Activated naive CD4-positive, alpha-beta T cell treated with anti-CD3 and anti-CD28 coated beads, Interleukin-2, amount 50 U/mL, for 72 hours (primary cell): ENCODE measurements around the gene TRDMT1. TPM values are rescaled to one million over a fixed set of nuclear protein-coding genes. Genes with fewer than 3 reads are reported as not detected.
A peak's percentile ranks its signal among the peaks of the same experiment; 100 is the strongest.

Experiments
- ATAC-seq, 2 donors: fragments of 150-1000 bp; cut with Tn5 transposase; 2 replicates each; pipeline ENCODE4 v1.10.0; 2021; ENCODE audit warnings: mild to moderate bottlenecking in 2 of 2, moderate library complexity in 2 of 2
- DNase-seq, 2 donors: peaks; one replicate each; pipeline ENCODE4 v3.0.0; 2021 to 2022; ENCODE audit warnings: low spot score in 2 of 2
- H3K27ac Mint-ChIP-seq, 2 donors: one replicate each; pipeline ENCODE4 v1.8.0; 2022; ENCODE audit warnings: mild to moderate bottlenecking in 2 of 2, mixed read lengths in 2 of 2
- H3K36me3 Mint-ChIP-seq, 2 donors: one replicate each; pipeline ENCODE4 v1.8.0; 2022; ENCODE audit warnings: mixed read lengths in 2 of 2
- H3K9me3 Mint-ChIP-seq, 2 donors: one replicate each; pipeline ENCODE4 v1.8.0; 2022; ENCODE audit warnings: mixed read lengths in 2 of 2
- total RNA-seq, 2 donors: library from RNA; stranded (reverse); gene quantifications; one replicate each; pipeline ENCODE4 v1.2.3, GENCODE V29; 2022

TRDMT1 gene, protein sequence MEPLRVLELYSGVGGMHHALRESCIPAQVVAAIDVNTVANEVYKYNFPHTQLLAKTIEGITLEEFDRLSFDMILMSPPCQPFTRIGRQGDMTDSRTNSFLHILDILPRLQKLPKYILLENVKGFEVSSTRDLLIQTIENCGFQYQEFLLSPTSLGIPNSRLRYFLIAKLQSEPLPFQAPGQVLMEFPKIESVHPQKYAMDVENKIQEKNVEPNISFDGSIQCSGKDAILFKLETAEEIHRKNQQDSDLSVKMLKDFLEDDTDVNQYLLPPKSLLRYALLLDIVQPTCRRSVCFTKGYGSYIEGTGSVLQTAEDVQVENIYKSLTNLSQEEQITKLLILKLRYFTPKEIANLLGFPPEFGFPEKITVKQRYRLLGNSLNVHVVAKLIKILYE
- total RNA-seq, result 1 to 10 TPM; 7.1 to 9.4 TPM

DNA sequence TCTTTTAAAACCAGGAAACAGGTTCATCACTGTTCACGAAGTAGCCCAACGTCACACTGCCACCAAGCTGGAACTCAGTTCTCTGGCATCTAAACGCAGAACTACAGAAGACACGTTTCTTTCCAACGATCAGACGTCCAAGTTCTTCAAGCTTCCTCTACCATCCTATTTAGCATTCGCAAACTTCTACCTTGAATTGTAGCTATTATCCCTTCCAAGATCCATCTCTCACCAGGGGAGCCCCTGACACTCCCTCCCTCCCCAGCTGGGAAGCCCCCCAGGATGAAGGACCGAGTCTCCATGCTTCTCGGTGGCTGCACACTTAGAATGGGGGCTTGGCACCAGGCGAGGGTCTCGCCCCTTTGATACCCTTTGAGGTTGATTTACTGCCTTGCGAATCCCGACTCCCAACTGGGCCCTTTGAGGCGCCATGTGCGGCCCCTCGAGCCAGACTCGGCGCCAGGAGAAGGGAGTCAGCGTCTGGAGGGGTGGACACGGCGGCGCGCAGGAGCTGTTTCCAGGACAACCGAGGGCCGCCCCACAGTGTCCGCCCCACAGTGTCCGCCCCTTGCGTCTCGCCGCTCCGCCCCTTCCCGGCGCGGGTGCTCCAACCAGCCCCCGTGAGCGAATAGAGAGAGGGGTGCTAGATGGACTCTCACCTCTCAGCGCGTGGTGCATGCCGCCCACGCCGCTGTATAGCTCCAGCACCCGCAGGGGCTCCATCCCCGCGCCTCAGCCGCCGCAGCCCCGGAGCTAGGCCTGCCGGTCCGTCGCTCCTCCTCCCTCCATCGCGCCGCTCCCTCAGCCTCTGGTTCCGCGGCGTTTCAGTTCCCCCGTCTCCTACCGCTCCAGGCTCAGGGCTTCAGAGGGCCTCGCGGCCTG lies at the start of gene TRDMT1:
Gene TRDMT1 (minus strand): TSS at position 761 of the 882 bp plus-strand sequence. CDS start 38 bp downstream, at position 723.
- peak; percentile 82 to 84 for DNase-seq
- Mint-ChIP-seq H3K27ac (peak within 1 kb of the TSS; percentile 99), H3K36me3 (peaks cover 0 to 4% of the 10 kb centered on the region in 2 donors), H3K9me3 (no peaks in the 10 kb centered on the region)
- ATAC-seq, result peak; percentile 93 to 94

DNA sequence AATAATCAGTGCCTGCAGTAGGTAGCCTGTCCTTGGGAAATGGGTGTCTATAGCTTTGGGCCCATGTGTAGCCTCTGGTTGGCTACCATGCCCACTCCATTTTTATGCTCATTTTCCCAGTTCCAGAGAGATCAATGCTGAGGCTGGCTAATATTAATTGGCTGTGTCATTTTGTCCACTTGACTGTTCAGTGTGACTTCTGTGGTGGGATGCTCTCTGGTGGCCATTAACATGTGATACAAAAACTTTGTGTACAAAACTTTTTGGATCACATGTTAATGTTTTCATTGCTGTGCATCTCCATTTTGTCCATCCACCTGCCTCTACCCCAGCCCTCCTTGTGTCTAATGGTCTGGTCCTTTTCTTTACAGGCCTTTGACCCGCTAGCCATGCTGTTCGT lies 49.3 kb upstream of the TRDMT1 start:
- no peak for DNase-seq
- ATAC-seq, result no peak
- no peak overlapping the region for H3K27ac Mint-ChIP-seq
- H3K36me3 Mint-ChIP-seq, result peaks cover 6 to 23% of the 10 kb centered on the region in 2 donors
- H3K9me3 Mint-ChIP-seq, result peaks cover 4 to 6% of the 10 kb centered on the region in 2 donors

DNA sequence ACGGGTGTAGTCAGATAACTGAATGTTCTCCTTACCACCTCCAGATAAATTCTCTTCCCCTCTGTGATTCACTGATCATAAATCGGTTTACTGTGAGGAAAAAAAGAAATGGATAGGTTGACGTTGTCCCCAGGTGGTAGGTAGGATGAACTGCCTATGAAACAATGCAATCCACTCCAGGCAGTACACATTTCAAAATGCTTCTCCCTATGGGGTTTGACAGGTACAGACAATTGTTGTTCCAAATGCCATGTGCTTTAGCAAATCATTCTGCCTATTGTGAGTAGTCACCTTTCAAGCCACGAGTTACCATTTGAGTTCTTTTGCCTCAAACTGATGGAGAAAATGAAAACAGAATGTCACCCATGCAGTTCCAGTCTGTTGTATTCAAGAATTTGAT lies 48.3 kb upstream of the TRDMT1 start:
- peaks cover 6 to 22% of the 10 kb centered on the region in 2 donors for H3K36me3 Mint-ChIP-seq
- peaks cover 4 to 6% of the 10 kb centered on the region in 2 donors for H3K9me3 Mint-ChIP-seq
- DNase-seq (no peak), ATAC-seq (peak; percentile 41 to 59)
- H3K27ac Mint-ChIP-seq, result no peak overlapping the region

DNA sequence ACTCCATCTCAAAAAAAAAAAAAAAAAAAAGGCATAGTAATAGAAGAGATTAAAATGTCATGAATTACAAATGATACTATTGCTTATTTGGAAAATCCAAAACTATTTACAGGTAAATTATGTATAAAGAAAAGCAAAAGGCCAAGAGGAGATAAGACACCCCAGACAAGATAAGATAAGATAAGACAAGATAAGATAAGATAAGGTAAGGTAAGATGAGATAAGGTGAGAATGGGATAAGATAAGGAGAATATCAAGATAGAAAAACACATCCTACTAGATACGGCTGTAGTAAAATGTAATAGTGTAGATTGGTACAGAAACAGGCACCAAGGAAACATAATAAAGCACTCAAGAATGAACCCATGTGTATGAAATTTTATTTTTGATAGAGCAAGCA lies 47.5 kb upstream of the TRDMT1 start:
- Mint-ChIP-seq H3K9me3 (peaks cover 4 to 6% of the 10 kb centered on the region in 2 donors), H3K27ac (no peak overlapping the region), H3K36me3 (peaks cover 6 to 18% of the 10 kb centered on the region in 2 donors)
- DNase-seq (no peak), ATAC-seq (no peak)

DNA sequence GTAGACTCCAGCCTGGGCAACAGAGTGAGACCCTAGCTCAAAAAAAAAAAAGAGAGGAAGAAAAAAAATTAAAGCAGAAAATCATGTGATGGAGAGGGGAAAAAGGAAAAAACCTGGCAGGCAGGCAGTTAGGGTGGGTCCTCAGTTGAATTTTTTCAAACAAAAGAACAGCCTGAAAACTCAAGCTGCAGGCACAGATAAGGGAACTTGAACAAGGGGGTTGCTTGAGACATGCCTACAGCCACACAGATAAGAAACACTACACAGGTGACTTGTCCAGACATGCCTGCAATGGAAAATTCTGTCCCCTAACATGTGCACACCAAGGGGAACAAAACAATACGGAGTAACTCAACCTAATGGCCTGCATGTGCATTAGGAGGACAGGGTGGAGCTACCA lies 45.7 kb upstream of the TRDMT1 start:
- H3K27ac Mint-ChIP-seq, result no peak overlapping the region
- no peak for DNase-seq
- H3K9me3 Mint-ChIP-seq, result peaks cover 4 to 6% of the 10 kb centered on the region in 2 donors
- no peak for ATAC-seq
- peaks cover 6 to 18% of the 10 kb centered on the region in 2 donors for H3K36me3 Mint-ChIP-seq

DNA sequence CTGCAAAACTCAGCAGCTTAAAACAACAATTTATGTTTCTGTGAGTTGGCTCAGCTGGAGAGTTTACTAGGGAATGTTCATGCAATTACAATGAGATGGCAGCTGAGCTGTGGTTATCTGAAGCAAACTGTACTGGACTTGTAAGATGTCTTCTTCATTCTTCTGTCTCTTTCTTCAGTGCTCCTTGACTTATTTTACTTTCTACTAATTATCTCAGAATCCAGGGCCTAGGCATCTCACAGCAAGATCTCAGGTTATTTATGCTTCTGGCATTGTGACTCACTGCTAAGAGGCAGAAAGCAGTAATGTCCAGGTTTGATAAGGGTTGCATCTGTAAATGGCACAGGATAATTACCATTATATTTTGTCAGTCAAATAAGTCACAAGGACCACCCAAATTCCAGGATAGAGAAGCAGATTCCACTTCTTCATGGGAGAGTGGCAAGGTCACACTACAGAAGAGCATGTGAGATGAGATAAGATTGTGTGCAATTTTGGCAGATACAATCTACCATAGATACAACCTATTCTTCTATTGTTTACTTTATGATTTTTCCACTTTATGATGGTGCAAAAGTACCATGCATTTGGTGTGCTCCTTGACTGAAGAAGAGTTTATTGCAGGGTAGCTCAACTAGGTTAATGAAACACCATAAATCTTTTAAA lies 43.4 kb upstream of the TRDMT1 start:
- DNase-seq, result no peak
- Mint-ChIP-seq H3K9me3 (peaks cover 4 to 10% of the 10 kb centered on the region in 2 donors), H3K27ac (peak overlapping the region in 1 of 2 donors; percentile 3), H3K36me3 (peaks cover 6 to 18% of the 10 kb centered on the region in 2 donors)
- no peak for ATAC-seq

DNA sequence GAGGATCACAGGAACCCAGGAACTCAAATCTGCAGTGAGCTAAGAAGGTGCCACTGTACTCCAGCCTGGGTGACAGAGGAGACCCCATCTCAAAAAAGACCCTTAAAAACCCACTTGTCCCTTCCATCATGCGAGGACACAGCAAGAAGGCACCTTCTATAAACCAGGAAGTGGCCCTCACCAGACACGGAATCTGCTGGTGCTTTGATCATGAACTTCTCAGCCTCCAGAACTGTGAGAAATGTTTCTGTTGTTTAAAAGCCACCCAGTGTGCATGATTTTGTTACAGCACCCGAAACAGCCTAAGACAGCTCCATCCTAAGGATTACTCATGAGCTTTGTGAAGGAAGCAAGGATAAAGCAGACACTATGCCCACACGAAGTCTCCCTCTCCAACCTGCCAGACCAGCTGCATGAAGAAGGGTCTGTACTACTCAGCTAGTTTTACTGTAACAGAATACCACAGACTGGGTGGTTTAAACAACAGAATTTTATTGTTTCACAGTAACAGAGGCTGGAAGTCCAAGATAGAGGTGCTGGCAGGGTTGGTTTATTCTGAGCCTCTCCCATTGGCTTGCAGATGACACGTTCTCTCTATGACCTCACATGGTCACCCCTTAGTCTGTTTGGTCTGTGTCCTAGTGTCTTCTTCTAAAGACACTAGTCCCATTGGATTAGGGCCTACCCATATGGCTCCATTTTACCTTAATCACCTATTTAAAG lies 40.3 kb upstream of the TRDMT1 start:
- DNase-seq (no peak), ATAC-seq (peak; percentile 22 to 25)
- H3K27ac Mint-ChIP-seq, result peak overlapping the region in 1 of 2 donors; percentile 18
- peaks cover 4 to 10% of the 10 kb centered on the region in 2 donors for H3K9me3 Mint-ChIP-seq
- peaks cover 6 to 7% of the 10 kb centered on the region in 2 donors for H3K36me3 Mint-ChIP-seq

DNA sequence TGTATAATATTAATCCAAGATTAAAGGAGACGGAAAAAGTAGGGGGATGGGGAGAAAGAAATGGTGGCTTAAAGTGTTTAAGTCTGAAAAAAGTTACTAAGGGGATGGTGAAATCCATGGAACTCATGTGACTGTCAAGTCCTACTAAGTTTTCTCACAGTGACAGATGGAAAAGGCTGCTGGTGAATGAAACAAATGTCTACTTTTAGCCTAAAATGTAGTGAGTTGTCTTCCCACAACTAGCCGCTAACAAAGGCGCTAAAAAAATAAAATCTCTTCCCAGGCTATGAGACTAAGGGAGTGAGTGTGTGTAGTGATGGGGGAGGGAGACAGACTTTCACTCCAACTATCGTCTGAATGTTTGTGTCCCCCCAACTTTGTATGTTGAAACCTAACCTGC lies 39.1 kb upstream of the TRDMT1 start:
- peaks cover 9 to 13% of the 10 kb centered on the region in 2 donors for H3K36me3 Mint-ChIP-seq
- DNase-seq, result no peak
- no peak for ATAC-seq
- H3K27ac Mint-ChIP-seq, result no peak overlapping the region
- H3K9me3 Mint-ChIP-seq, result peaks cover 0 to 4% of the 10 kb centered on the region in 2 donors

DNA sequence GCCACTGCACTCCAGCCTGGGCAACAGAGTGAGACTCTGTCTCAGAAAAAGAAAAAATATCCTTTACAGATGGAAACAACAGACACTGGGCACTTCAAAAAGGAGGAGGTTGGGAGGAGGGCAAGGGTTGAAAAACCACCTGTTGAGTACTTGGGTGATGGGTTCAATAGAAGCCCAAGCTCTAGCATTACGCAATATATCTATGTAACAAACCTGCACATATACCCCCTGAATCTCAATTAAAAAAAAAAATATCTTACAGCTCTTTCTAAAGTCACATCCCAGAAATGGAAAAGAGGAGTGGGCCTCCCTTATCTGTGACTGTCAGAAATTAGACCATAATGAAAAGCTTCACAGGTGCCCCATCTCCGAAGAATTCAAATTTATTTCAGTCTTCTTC lies 38.6 kb upstream of the TRDMT1 start:
- H3K27ac Mint-ChIP-seq, result no peak overlapping the region
- H3K9me3 Mint-ChIP-seq, result peaks cover 0 to 4% of the 10 kb centered on the region in 2 donors
- peaks cover 14 to 17% of the 10 kb centered on the region in 2 donors for H3K36me3 Mint-ChIP-seq
- no peak for ATAC-seq
- no peak for DNase-seq

DNA sequence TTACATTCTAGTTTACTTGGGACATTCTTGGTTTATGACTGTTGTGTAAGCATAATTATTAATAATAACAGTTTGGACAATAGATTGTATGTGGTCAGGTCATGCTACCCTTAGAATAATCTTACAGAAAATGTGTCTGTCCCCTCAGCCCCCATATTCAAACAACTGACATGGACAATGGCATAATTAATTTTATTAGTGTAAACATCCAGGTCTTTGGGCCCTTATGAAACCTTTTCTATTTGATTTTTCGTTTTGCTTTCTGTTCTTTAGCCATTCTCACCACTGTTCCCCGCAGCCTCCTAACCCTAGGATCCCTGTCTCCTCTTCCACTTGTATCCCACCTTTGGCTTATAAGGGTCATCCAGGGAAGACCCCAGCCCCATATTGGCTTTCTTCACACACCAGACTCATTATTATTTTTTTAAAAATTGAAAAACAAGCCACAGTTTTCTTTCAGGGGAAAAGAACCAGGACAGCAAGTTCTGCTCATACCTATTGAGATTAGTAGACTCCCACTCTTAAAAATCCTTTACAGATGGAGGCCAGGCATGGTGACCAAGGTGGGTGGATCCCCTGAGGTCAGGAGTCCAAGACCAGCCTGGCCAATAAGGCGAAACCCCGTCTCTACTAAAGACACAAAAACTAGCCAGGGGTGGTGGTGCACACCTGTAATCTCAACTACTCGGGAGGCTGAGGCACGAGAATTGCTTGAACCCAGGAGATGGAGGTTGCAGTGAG lies 38.0 kb upstream of the TRDMT1 start:
- ATAC-seq (no peak), DNase-seq (no peak)
- H3K9me3 Mint-ChIP-seq, result peaks cover 0 to 4% of the 10 kb centered on the region in 2 donors
- no peak overlapping the region for H3K27ac Mint-ChIP-seq
- peaks cover 20 to 23% of the 10 kb centered on the region in 2 donors for H3K36me3 Mint-ChIP-seq

DNA sequence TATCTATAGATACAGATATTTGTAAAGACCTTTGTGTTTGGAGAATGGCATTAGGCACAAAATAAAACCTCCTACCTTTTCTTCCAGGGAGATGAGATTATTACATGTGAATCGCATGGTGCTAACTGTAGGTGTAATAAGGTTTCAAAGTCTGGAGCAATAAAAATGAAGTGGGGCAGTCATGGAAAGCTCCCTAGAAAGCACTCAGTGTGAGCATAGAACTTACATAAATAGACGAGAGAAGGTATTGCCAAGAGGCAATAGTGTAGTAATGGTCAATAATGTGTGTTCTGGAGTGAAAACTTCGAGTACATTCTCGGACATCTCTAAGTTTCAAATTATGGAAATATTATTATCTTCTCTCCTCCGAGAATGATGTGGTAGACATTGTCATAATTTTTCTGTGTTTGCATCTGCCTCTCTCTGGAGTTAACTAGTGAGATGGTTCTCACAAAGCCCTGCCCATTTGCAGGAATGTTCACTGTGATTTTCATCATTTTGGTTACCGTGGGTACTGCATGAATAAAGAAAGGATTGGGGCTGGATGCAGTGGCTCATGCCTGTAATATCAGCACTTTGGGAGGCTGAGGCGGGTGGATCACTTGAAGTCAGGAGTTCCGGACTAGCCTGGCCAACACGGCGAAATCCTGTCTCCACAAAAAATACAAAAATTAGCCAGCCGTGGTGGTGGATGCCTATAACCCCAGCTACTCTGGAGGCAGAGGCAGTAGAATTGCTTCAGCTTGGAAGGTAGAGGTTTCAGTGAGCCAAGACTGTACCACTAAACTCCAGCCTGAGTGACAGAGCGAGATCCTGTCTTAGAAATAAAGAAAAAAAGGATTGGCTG lies 37.2 kb upstream of the TRDMT1 start:
- ATAC-seq (no peak), DNase-seq (no peak)
- Mint-ChIP-seq H3K9me3 (peaks cover 0 to 4% of the 10 kb centered on the region in 2 donors), H3K27ac (no peak overlapping the region), H3K36me3 (peaks cover 25 to 28% of the 10 kb centered on the region in 2 donors)

DNA sequence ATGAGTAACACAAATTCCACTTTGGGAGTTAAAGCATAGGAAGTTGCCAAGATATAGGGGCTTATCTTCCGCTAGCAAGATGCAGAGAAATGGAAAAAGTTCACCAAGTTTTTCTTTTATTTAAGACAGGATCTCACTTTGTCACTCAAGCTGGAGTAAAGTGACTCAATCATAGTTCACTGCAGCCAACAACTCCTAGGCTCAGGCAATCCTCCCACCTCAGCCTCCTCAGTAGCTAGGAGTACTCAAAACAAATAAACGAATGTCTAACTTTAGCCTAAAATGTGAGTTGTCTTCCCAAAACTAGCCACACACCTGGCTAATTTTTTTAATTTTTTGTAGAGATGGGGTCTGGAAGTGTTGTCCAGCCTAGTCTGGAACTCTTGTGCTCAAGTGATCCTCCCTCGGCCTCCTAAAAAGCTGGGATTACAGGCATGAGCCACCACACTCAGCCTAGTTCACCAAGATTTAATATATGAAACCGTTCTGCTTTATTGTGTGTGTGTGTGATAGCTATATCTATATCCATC lies 36.5 kb upstream of the TRDMT1 start:
- ATAC-seq (no peak), DNase-seq (no peak)
- Mint-ChIP-seq H3K27ac (no peak overlapping the region), H3K36me3 (peaks cover 28% of the 10 kb centered on the region in 2 donors), H3K9me3 (peaks cover 0 to 4% of the 10 kb centered on the region in 2 donors)

DNA sequence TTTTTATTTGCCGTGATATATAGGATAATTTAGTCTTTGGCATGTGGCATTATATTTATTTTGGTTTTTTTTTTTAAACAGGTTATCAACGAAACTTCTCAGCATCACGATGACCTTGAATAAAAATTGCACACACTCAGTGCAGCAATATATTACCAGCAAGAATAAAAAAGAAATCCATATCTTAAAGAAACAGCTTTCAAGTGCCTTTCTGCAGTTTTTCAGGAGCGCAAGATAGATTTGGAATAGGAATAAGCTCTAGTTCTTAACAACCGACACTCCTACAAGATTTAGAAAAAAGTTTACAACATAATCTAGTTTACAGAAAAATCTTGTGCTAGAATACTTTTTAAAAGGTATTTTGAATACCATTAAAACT lies 35.7 kb upstream of the TRDMT1 start:
- no peak for ATAC-seq
- Mint-ChIP-seq H3K36me3 (peaks cover 28% of the 10 kb centered on the region in 2 donors), H3K9me3 (peaks cover 0 to 4% of the 10 kb centered on the region in 2 donors), H3K27ac (no peak overlapping the region)
- no peak for DNase-seq

DNA sequence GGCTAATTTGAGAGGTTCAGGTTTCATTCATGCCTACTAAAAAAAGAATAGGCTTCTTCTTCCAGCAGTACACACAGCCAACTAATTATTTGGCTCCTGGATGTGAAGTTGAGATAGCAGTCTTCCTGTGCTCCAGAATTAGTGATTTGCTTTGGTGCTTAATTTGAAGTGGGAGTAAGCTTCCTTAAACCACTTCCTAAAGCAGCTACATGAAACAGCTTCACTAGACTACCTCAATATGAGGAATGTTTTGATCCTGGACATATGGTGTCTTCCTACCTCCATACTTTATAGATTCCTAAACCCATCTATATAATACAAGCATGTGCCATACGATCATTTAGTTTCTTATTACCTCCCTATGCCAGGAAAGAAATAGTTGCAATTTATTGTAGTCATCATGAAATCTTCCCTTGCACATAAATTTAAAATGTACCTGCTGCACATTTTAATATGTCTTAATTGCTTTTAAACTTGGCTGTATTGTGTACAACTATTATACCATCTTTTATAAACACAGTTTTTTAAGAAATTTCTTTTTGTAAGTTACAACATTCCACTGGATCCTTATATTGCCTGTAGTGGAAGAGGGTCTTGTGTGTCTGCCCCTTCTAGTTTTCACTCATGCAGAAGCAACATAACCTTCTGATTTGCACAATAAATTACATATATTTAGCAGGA lies 35.1 kb upstream of the TRDMT1 start:
- H3K36me3 Mint-ChIP-seq, result peaks cover 28 to 31% of the 10 kb centered on the region in 2 donors
- DNase-seq, result no peak
- no peak for ATAC-seq
- H3K9me3 Mint-ChIP-seq, result peaks cover 0 to 4% of the 10 kb centered on the region in 2 donors
- no peak overlapping the region for H3K27ac Mint-ChIP-seq
